GM06990 (cell line): ENCODE measurements around the gene SETSIP.

ENCODE experiments used
- DNase-seq: peaks from one replicate; pipeline ENCODE4 v3.0.0-alpha.2; 2011; ENCODE audit not compliant: insufficient read length; ENCODE audit errors: extremely low read depth
- H3K27me3 ChIP-seq: replicated peaks from 2 replicates; pipeline ENCODE4 v1.6.0; 2011; ENCODE audit warnings: low read length; ENCODE audit not compliant: control insufficient read depth, insufficient read depth
- H3K36me3 ChIP-seq: 2 replicates; pipeline ENCODE4 v1.5.1; 2011; ENCODE audit warnings: low read length; ENCODE audit not compliant: control insufficient read depth, insufficient read depth
- H3K4me3 ChIP-seq: replicated peaks from 2 replicates; pipeline ENCODE4 v1.5.1; 2011; ENCODE audit warnings: low read depth, mild to moderate bottlenecking, control low read depth, low read length
- CTCF ChIP-seq: IDR thresholded peaks from 2 replicates; pipeline ENCODE4 v1.5.1; 2011; ENCODE audit warnings: low read length, control low read depth, mild to moderate bottlenecking, inconsistent platforms; ENCODE audit not compliant: insufficient read depth, poor library complexity, severe bottlenecking

The SETSIP gene

GRCh38 chr1:92096317-92096716, 21.1 kb upstream of the SETSIP start:
- H3K36me3 ChIP-seq = no peaks in the 10 kb centered on the region
- no peak overlapping the region for H3K4me3 ChIP-seq
- TF ChIP-seq CTCF = no peak
- DNase-seq = no peak
- no peaks in the 10 kb centered on the region for H3K27me3 ChIP-seq

GRCh38 chr1:92095874-92096273, 20.7 kb upstream of the SETSIP start:
- no peak for TF ChIP-seq CTCF
- DNase-seq = no peak
- no peak overlapping the region for H3K4me3 ChIP-seq
- no peaks in the 10 kb centered on the region for H3K27me3 ChIP-seq
- no peaks in the 10 kb centered on the region for H3K36me3 ChIP-seq

- no peak overlapping the region for H3K4me3 ChIP-seq
- H3K36me3 ChIP-seq = no peaks in the 10 kb centered on the region
- no peaks in the 10 kb centered on the region for H3K27me3 ChIP-seq
- no peak for TF ChIP-seq CTCF
- no peak for DNase-seq
Measured at GRCh38 chr1:92094595-92094994, 19.4 kb upstream of the SETSIP start.

GRCh38 chr1:92094090-92094489, 18.9 kb upstream of the SETSIP start:
- no peak for TF ChIP-seq CTCF
- no peak overlapping the region for H3K4me3 ChIP-seq
- H3K27me3 ChIP-seq = no peaks in the 10 kb centered on the region
- no peak for DNase-seq
- H3K36me3 ChIP-seq = no peaks in the 10 kb centered on the region

GRCh38 chr1:92091625-92092024, 16.4 kb upstream of the SETSIP start:
- no peaks in the 10 kb centered on the region for H3K36me3 ChIP-seq
- no peak for DNase-seq
- no peak overlapping the region for H3K4me3 ChIP-seq
- H3K27me3 ChIP-seq = no peaks in the 10 kb centered on the region
- TF ChIP-seq CTCF = no peak

- no peaks in the 10 kb centered on the region for H3K27me3 ChIP-seq
- no peaks in the 10 kb centered on the region for H3K36me3 ChIP-seq
- H3K4me3 ChIP-seq = no peak overlapping the region
- no peak for TF ChIP-seq CTCF
- no peak for DNase-seq
Measured at GRCh38 chr1:92087542-92087941, 12.3 kb upstream of the SETSIP start.
